ENCODE measurements around the gene KCTD4. TPM values are rescaled to one million over a fixed set of nuclear protein-coding genes. Genes with fewer than 3 reads are reported as not detected.
"Not testable (repeated sequence)": the region's sequence is repeated elsewhere in the genome, so short reads cannot be mapped to it uniquely, and the experiment has no call there.

The KCTD4 gene
- total RNA-seq, 1 donor from 2014 or later: not detected

GRCh38 chr13:45215392-45216077, 14.7 kb upstream of the KCTD4 start:
- DNase-seq (ENCODE audit: low read depth in 2 of 2): no peak

GRCh38 chr13:45209229-45209628, 8.4 kb upstream of the KCTD4 start:
- no peak for DNase-seq (ENCODE audit: low read depth in 2 of 2)

- DNase-seq (ENCODE audit: low read depth in 2 of 2): no peak
Observed at GRCh38 chr13:45208132-45208531, 7.3 kb upstream of the KCTD4 start.

- DNase-seq (ENCODE audit: low read depth in 2 of 2): peak in 1 of 2 donors; percentile 15
Observed at GRCh38 chr13:45207319-45207718, 6.5 kb upstream of the KCTD4 start.

GRCh38 chr13:45206340-45206739, 5.5 kb upstream of the KCTD4 start:
- peak; percentile 8 to 89 for DNase-seq (ENCODE audit: low read depth in 2 of 2)

GRCh38 chr13:45205124-45205523, 4.3 kb upstream of the KCTD4 start:
- no peak for DNase-seq (ENCODE audit: low read depth in 2 of 2)

- no peak for DNase-seq (ENCODE audit: low read depth in 2 of 2)
Observed at GRCh38 chr13:45199711-45200110, 1.1 kb downstream of the KCTD4 start.

- no peak for DNase-seq (ENCODE audit: low read depth in 2 of 2)
Observed at GRCh38 chr13:45198924-45199323, 1.9 kb downstream of the KCTD4 start.

GRCh38 chr13:45198041-45198440, 2.8 kb downstream of the KCTD4 start:
- no peak for DNase-seq (ENCODE audit: low read depth in 2 of 2)

GRCh38 chr13:45196622-45197021, 4.2 kb downstream of the KCTD4 start:
- DNase-seq (ENCODE audit: low read depth in 2 of 2): peak; percentile 36 to 44

GRCh38 chr13:45196096-45196495, 4.7 kb downstream of the KCTD4 start:
- peak in 1 of 2 donors; percentile 8 for DNase-seq (ENCODE audit: low read depth in 2 of 2)

- peak; percentile 36 to 53 for DNase-seq (ENCODE audit: low read depth in 2 of 2)
Observed at GRCh38 chr13:45195421-45195820, 5.4 kb downstream of the KCTD4 start.

- peak in 1 of 2 donors; percentile 86 for DNase-seq (ENCODE audit: low read depth in 2 of 2)
Observed at GRCh38 chr13:45194081-45194939, 6.5 kb downstream of the KCTD4 start.

GRCh38 chr13:45191874-45192273, 9.0 kb downstream of the KCTD4 start:
- DNase-seq (ENCODE audit: low read depth in 2 of 2): no peak

GRCh38 chr13:45189511-45189910, 11.3 kb downstream of the KCTD4 start:
- DNase-seq (ENCODE audit: low read depth in 2 of 2): not testable (repeated sequence)

- not testable (repeated sequence) for DNase-seq (ENCODE audit: low read depth in 2 of 2)
Observed at GRCh38 chr13:45189077-45189476, 11.8 kb downstream of the KCTD4 start.

GRCh38 chr13:45185286-45185685, 15.6 kb downstream of the KCTD4 start:
- DNase-seq (ENCODE audit: low read depth in 2 of 2): no peak

GRCh38 chr13:45184693-45185092, 16.2 kb downstream of the KCTD4 start:
- DNase-seq (ENCODE audit: low read depth in 2 of 2): no peak

GRCh38 chr13:45180713-45181601, 19.9 kb downstream of the KCTD4 start:
- DNase-seq (ENCODE audit: low read depth in 2 of 2): no peak

GRCh38 chr13:45180303-45180702, 20.5 kb downstream of the KCTD4 start:
- DNase-seq (ENCODE audit: low read depth in 2 of 2): no peak

GRCh38 chr13:45179428-45179827, 21.4 kb downstream of the KCTD4 start:
- no peak for DNase-seq (ENCODE audit: low read depth in 2 of 2)
